ENCODE data around the gene METAP1D. TPM values are rescaled to one million over a fixed set of nuclear protein-coding genes. Genes with fewer than 3 reads are reported as not detected.

Gene METAP1D
- total and polyA plus RNA-seq, 2 of the 4 experiments (the other 2 are of a cell fraction), result 3.4 to 5.5 TPM

DNA sequence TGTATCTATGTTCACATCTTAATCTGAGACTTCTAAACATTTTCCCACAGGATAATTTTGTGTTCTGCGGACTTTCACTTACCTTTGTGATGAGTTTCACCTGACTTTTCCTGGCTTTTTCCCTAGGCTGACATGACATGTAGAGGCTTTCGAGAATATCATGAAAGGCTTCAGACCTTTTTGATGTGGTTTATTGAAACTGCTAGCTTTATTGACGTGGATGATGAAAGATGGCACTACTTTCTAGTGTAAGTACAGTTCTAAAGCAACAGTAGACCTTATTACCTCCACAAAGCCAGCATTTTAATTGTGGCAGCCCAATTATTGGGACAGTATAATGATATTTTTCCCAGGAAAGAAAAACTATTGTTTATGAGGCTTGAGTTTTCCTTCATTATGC lies 34.1 kb upstream of the METAP1D start:
- WGBS, 2 experiments (ENCODE audit: extremely low coverage in 2 of 2, insufficient read length in 1 of 2), result no CpG with 5 or more reads among the region's 3 CpGs
- dilution Hi-C loops (cut with HindIII; ENCODE audit: low sequenced_read_pairs, unreplicated experiment), result no loop called here
- no peak overlapping the region for H3K4me3 ChIP-seq (ENCODE audit: insufficient read depth, low read depth, low read length)
- H3K27ac ChIP-seq (ENCODE audit: insufficient read depth, low read length), result no peak overlapping the region
- no peak for DNase-seq
- no peak overlapping the region for H3K14ac ChIP-seq (replicated peaks; ENCODE audit: low read depth, low read length)
- H3K18ac ChIP-seq (ENCODE audit: low read depth, low read length), result no peak overlapping the region
- CTCF ChIA-PET, result no interaction called here
- H2BK120ac ChIP-seq (ENCODE audit: low read depth, low read length), result no peak overlapping the region
- H3K23ac ChIP-seq (ENCODE audit: low read depth, low read length), result no peak overlapping the region
- H3K27me3 ChIP-seq (ENCODE audit: control insufficient read depth, insufficient read depth, low read length), result no peaks in the 10 kb centered on the region
- no peak overlapping the region for H4K8ac ChIP-seq (ENCODE audit: low read depth in 2 of 2, low read length in 2 of 2)
- no peak overlapping the region for H3K9ac ChIP-seq (ENCODE audit: low read depth, low read length)
- H2BK15ac ChIP-seq (ENCODE audit: low read depth, low read length), result no peak overlapping the region
- POLR2A ChIA-PET (ENCODE audit: unreplicated experiment), result no interaction called here
- H3K9me1 ChIP-seq (ENCODE audit: insufficient read depth, low read length), result 0 out of 2 replicates have a peak, but pooled peaks cover 3% of the 10 kb centered on the region
- H4K5ac ChIP-seq (ENCODE audit: low read depth, low read length), result no peak overlapping the region
- no peak for ATAC-seq (ENCODE audit: low read depth)
- H3K9me3 ChIP-seq (ENCODE audit: control insufficient read depth, insufficient read depth, low read length), result no peaks in the 10 kb centered on the region
- H3K4me1 ChIP-seq (ENCODE audit: control insufficient read depth, insufficient read depth, low read length), result peaks cover 5% of the 10 kb centered on the region
- H3K4me2 ChIP-seq (ENCODE audit: low read depth, low read length), result no peak overlapping the region
- H2AK5ac ChIP-seq (ENCODE audit: low read depth, low read length), result no peak overlapping the region
- H3K4ac ChIP-seq (ENCODE audit: low read depth, low read length), result no peak overlapping the region
- TF ChIP-seq RFX5 (IDR thresholded peaks at IDR 0.05; ENCODE audit: low read depth, low read length), result no peak
- no peak for TF ChIP-seq SMC3 (IDR thresholded peaks at IDR 0.05; ENCODE audit: low read depth, low read length)
- no peak for TF ChIP-seq NFE2L2 (IDR thresholded peaks at IDR 0.05; ENCODE audit: low read depth, low read length)
- TF ChIP-seq CHD1 (IDR thresholded peaks at IDR 0.05; ENCODE audit: low read depth, low read length), result no peak
- no peak for TF ChIP-seq ELK1 (IDR thresholded peaks at IDR 0.05; ENCODE audit: borderline replicate concordance, low read depth, low read length)
- no peak for TF ChIP-seq CTCF (conservative IDR thresholded peaks at IDR 0.05; ENCODE audit: low read depth, low read length)
- no peak for TF ChIP-seq RAD21 (IDR thresholded peaks at IDR 0.05; ENCODE audit: low read length)
- TF ChIP-seq CEBPB (IDR thresholded peaks at IDR 0.05; ENCODE audit: low read depth, low read length), result no peak
- TF ChIP-seq RCOR1 (IDR thresholded peaks at IDR 0.05; ENCODE audit: insufficient replicate concordance, low read length), result no peak
- no peak for TF ChIP-seq MAFK (IDR thresholded peaks at IDR 0.05; ENCODE audit: low read depth, low read length)
- no peak for TF ChIP-seq MXI1 (IDR thresholded peaks at IDR 0.05; ENCODE audit: borderline replicate concordance, low read depth, low read length)
- TF ChIP-seq MAZ (IDR thresholded peaks at IDR 0.05; ENCODE audit: borderline replicate concordance, low read depth, low read length), result no peak
- H2AFZ ChIP-seq (replicated peaks; ENCODE audit: low read length, poor library complexity), result no peak overlapping the region
- H4K91ac ChIP-seq (ENCODE audit: insufficient read depth, low read depth, low read length), result no peak overlapping the region
- no peaks in the 10 kb centered on the region for H4K20me1 ChIP-seq (ENCODE audit: insufficient read depth, low read length)
- no peak overlapping the region for H3K56ac ChIP-seq (ENCODE audit: extremely low read depth, insufficient read depth, low read length)
- intact Hi-C loops (cut with micrococcal nuclease), result no loop called here
- no peak overlapping the region for H2AK9ac ChIP-seq (replicated peaks; ENCODE audit: low read depth, low read length, poor library complexity)
- H3K79me1 ChIP-seq (ENCODE audit: low read depth in 1 of 2, low read length in 2 of 2), result peaks cover 12 to 16% of the 10 kb centered on the region in 2 experiments; a peak in 3 of 4 replicates
- peaks cover 2% of the 10 kb centered on the region; the same call in 1 of the 2 replicates for H3K36me3 ChIP-seq (ENCODE audit: control insufficient read depth, insufficient read depth, low read length)
- H2BK5ac ChIP-seq (ENCODE audit: low read depth, low read length, poor library complexity, severe bottlenecking), result no peak overlapping the region
- in situ Hi-C loops (cut with MboI; ENCODE audit: low sequenced_read_pairs), result no loop called here
- no TSS peak for BruUV-seq (replicated peaks)
- no peak overlapping the region for H2BK20ac ChIP-seq (ENCODE audit: low read depth, low read length)
